Measurements from ENCODE around the gene DUSP12. TPM values are rescaled to one million over a fixed set of nuclear protein-coding genes. Genes with fewer than 3 reads are reported as not detected.

The DUSP12 gene
- total and polyA plus RNA-seq, 12 donors: 7.8 to 48.1 (median 16.6) TPM

- no peaks in the 10 kb centered on the region for H3K36me3 ChIP-seq (replicated peaks in 1 of 2)
- intact Hi-C loops (cut with DNase I): no loop called here
- H3K4me1 ChIP-seq (replicated peaks in 1 of 2): no peaks in the 10 kb centered on the region
- H3K27ac ChIP-seq: no peak overlapping the region
- H3K4me3 ChIP-seq: no peak overlapping the region
- WGBS, 4 donors: 68 to 78% (median 74%) methylated on average over 4 of the region's 4 CpGs
- H3K9me3 ChIP-seq (replicated peaks in 1 of 3): no peaks in the 10 kb centered on the region
- TF ChIP-seq CTCF (IDR thresholded peaks at IDR 0.05) (no peak), POLR2A (IDR thresholded peaks at IDR 0.05) (no peak)
- no peaks in the 10 kb centered on the region for H3K27me3 ChIP-seq
- no peak for DNase-seq
Observed at GRCh38 chr1:161710560-161710959, 39.0 kb upstream of the DUSP12 start.

- intact Hi-C loops (cut with DNase I): no loop called here
- no peak overlapping the region for H3K4me3 ChIP-seq
- WGBS, 4 donors: 70 to 75% (median 74%) methylated on average over 8 of the region's 8 CpGs
- no peak for TF ChIP-seq CTCF (IDR thresholded peaks at IDR 0.05)
- TF ChIP-seq POLR2A (IDR thresholded peaks at IDR 0.05): no peak
- H3K27ac ChIP-seq: no peak overlapping the region
- DNase-seq: no peak
- H3K36me3 ChIP-seq (replicated peaks in 1 of 2): no peaks in the 10 kb centered on the region
- H3K4me1 ChIP-seq (replicated peaks in 1 of 2): no peaks in the 10 kb centered on the region
- no peaks in the 10 kb centered on the region for H3K9me3 ChIP-seq (replicated peaks in 1 of 3)
- peaks cover 5% of the 10 kb centered on the region for H3K27me3 ChIP-seq
Observed at GRCh38 chr1:161718559-161719324, 30.8 kb upstream of the DUSP12 start.

GRCh38 chr1:161719325-161719611 lies 30.3 kb upstream of the DUSP12 start:
- TF ChIP-seq CTCF (IDR thresholded peaks at IDR 0.05) (no peak), POLR2A (IDR thresholded peaks at IDR 0.05) (no peak)
- H3K9me3 ChIP-seq (replicated peaks in 1 of 3): no peaks in the 10 kb centered on the region
- DNase-seq: no peak
- no peaks in the 10 kb centered on the region for H3K36me3 ChIP-seq (replicated peaks in 1 of 2)
- H3K27me3 ChIP-seq: peaks cover 10% of the 10 kb centered on the region
- no peak overlapping the region for H3K4me3 ChIP-seq
- WGBS, 4 donors: 75 to 100% (median 98%) methylated on average over 1 of the region's 1 CpG
- no peak overlapping the region for H3K27ac ChIP-seq
- no peaks in the 10 kb centered on the region for H3K4me1 ChIP-seq (replicated peaks in 1 of 2)
- intact Hi-C loops (cut with DNase I): no loop called here

- H3K36me3 ChIP-seq (replicated peaks in 1 of 2): no peaks in the 10 kb centered on the region
- DNase-seq: no peak
- intact Hi-C loops (cut with DNase I): no loop called here
- H3K4me1 ChIP-seq (replicated peaks in 1 of 2): peaks cover 0 to 1% of the 10 kb centered on the region in 2 donors
- H3K27ac ChIP-seq: no peak overlapping the region
- WGBS, 4 donors: 85 to 94% (median 88%) methylated on average over 1 of the region's 1 CpG
- no peak overlapping the region for H3K4me3 ChIP-seq
- no peak for TF ChIP-seq POLR2A (IDR thresholded peaks at IDR 0.05)
- TF ChIP-seq CTCF (IDR thresholded peaks at IDR 0.05): no peak
- H3K27me3 ChIP-seq: peaks cover 14% of the 10 kb centered on the region
- no peaks in the 10 kb centered on the region for H3K9me3 ChIP-seq (replicated peaks in 1 of 3)
Observed at GRCh38 chr1:161720422-161720821, 29.2 kb upstream of the DUSP12 start.

All from adrenal gland (tissue), 12 donors.